Activated CD8-positive, alpha-beta memory T cell treated with anti-CD3 and anti-CD28 coated beads, Interleukin-2, amount 50 U/mL, for 24 hours (primary cell): ENCODE measurements around the gene INTS11.

Experiments
- DNase-seq: peaks from one replicate; pipeline ENCODE4 v3.0.0-alpha.2; 2020; ENCODE audit errors: extremely low read depth

Gene INTS11

GRCh38 chr1:1343811-1344421 is 19.5 kb upstream of the INTS11 start:
- DNase-seq = no peak

GRCh38 chr1:1342584-1343115 is 18.2 kb upstream of the INTS11 start:
- DNase-seq = no peak

- DNase-seq = no peak
These were observed 17.7 kb upstream of the INTS11 start for GRCh38 chr1:1342061-1342562.

GRCh38 chr1:1341549-1342021 is 17.1 kb upstream of the INTS11 start:
- no peak for DNase-seq

DNA sequence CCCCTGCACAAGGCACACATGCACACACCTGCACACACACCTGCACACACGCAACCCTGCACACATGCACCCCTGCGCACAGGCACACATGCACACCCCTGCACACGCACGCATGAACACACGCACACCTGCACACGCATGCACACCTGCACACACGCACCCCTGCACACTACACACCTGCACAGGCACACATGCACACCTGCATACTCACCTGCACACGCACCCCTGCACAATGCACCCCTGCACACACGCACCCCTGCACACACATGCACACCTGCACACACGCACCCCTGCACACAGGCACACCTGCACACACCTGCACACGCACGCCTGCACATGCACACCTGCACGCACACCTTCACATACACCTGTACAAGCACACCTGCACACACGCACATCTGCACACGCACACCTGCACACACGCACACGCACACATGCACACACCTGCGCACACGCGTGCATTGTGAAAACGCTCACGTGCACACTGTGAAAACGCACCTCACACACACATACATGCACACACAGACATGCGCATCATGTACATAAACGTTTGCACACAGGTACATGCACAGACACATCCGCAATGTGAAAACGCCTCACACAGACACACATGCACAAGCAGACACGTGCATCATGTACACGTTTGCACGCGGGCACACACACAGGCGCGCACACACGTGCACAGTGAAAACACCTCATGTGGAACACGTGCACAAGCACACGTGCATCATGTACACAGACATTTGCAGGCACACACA is 16.5 kb upstream of the INTS11 start:
- DNase-seq = no peak

DNA sequence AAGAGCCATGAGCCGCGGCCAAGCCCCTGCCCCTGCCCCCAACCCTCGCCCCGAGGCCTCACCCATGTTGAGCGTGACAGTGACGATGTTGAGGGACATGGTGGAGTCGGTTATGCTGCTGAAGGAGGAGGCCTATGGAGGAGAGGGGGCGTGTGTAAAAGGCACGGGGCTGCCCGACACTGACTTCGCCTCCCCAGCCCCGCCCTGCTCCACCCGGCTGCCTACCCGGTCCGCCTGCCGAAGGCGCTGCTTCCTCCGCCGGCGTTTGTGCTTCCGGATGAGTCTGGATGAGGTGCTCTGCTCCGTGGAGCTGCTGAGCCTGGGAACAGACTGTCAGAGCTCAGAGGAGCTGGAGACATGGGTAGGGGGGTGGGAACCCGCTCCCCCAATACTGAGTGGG is 15.7 kb upstream of the INTS11 start:
- DNase-seq = no peak

DNA sequence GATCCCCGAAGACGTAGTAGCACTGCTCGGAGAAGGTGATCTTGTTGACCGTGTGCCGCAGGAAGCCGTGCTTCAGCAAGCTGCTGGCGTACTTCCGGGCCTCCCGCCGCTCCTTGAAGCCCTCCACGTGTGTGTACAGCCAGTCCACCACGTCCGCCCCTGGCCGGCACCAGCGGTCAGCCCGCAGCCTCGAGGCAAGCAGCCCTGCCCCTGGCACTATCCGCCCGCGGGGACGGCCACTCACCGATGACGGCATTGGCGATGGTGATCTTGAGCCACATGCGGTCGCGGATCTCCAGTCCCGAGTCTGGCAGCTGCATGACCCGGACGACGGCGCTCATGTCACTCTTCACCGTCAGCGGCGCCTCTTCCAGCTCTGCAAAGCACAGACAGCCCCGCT is 13.8 kb upstream of the INTS11 start:
- no peak for DNase-seq

DNA sequence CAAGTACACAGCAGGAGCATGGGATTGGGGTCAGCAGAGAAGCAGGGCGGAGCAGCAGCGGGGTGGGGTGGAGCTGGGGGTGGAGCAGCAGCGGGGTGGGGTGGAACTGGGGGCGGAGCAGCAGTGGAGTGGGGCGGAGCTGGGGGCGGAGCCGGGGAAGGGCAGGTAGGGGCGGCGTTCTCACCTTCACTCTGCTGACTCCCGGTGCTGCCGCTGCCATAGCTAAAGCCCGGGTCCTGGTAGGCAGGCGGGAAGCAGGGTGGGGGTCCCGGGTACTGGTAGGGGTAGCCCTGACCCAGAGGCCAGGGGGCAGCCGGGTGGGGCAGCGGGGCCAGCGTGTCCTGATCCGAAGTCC is 13.3 kb upstream of the INTS11 start:
- no peak for DNase-seq

GRCh38 chr1:1336931-1337792 is 12.7 kb upstream of the INTS11 start:
- DNase-seq = no peak

DNA sequence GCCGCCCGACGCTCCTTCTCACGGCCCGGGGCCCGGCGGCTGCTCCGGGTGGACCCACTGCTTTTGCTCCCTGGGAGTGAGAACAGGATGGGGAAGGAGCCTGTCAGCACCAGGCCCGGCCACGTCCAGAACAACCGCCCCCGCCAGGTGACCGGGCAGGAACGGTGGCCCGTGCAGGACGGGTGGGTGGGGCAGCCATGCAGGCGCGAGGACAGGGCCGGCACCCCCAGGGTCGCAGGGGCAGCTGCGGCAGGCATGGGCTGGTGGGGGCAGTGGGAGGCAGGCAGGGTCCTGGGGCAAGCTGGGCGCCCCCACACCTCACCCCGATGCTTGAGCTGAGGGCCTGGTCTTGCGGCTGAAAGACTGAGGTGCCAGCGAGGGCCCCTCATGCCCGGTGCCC is 12.0 kb upstream of the INTS11 start:
- DNase-seq = no peak

GRCh38 chr1:1335792-1336248 is 11.4 kb upstream of the INTS11 start:
- DNase-seq = no peak

GRCh38 chr1:1335283-1335682 is 10.8 kb upstream of the INTS11 start:
- DNase-seq = no peak

GRCh38 chr1:1334835-1335234 is 10.4 kb upstream of the INTS11 start:
- DNase-seq = no peak

GRCh38 chr1:1333551-1334241 is 9.2 kb upstream of the INTS11 start:
- DNase-seq = no peak

GRCh38 chr1:1332774-1333480 is 8.5 kb upstream of the INTS11 start:
- DNase-seq = no peak

- DNase-seq = no peak
These were observed 7.7 kb upstream of the INTS11 start for GRCh38 chr1:1332031-1332755.

- no peak for DNase-seq
These were observed 6.9 kb upstream of the INTS11 start, which contains the start of gene TAS1R3 for GRCh38 chr1:1331068-1331965. TAS1R3 (plus strand) TSS chr1:1331280; CDS start chr1:1331346, 66 bp downstream.

GRCh38 chr1:1330366-1331067 is 6.1 kb upstream of the INTS11 start:
- no peak for DNase-seq
